Ramos (cell line): ENCODE measurements around the gene OVAAL.

Source experiments
- in situ Hi-C: fragments of 300-500 bp; cut with MboI; formaldehyde crosslinking; loops from one replicate; pipeline ENCODE4 v1.14.3; 2022; ENCODE audit warnings: low sequenced_read_pairs; ENCODE audit not compliant: unreplicated experiment

The OVAAL gene

DNA sequence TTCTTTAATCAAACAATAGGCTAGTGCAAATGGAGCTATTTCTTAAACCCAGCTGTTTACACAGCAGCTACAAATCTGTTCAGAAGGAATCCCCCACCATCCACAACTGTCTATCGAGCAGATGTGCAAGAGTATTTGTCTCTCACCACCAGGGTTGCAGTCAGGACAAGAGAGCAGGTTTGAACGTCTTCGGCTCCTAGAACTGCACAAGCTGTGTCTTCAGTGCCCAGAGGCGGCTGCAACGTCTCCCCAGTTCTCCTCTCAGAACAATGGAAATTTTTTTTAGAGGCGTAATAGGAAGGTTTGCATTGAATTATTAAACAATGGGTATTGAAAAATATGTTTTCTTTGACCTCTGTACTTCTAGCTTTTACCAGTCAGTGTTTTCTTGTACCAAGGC is 7.3 kb downstream of the OVAAL start:
- in situ Hi-C loops, result no loop called here

DNA sequence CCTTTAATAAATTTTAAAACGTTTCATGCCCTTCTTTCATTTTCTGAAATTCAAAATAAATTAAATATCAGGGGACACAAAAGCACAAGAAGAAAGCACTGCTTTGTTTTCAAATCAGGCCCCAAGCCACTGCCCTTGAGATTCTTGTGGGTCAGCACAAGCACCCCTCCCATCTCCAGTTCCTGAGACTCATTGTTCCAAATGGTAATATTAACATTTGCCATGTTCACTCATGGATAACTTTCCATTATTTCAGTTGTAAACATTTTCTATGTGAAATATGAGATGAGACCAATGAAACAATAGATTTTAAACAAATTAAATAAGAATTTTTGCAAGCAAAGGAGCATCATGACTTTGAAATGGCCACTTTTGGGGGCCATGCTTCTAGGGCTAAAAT is 7.7 kb downstream of the OVAAL start:
- in situ Hi-C loops, result no loop called here

DNA sequence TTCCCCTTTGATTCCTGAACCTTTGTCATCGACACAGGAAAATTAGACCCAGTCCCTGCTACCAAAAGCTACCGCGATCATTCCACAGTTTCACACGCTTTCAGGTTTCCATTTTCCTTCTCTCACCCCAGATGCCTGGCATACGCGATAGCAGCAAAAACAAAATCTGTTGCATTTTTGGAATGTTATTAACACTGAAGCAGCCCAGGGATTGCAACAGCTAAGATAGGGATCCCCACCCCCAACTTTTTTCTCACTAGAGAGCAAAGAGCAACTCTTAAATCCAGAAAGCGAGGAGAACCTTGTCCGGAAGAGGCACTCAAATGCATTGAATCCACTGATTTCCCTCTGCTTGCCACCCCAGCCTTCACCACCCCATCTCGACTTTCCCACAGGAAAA is 8.9 kb downstream of the OVAAL start:
- in situ Hi-C loops, result no loop called here

DNA sequence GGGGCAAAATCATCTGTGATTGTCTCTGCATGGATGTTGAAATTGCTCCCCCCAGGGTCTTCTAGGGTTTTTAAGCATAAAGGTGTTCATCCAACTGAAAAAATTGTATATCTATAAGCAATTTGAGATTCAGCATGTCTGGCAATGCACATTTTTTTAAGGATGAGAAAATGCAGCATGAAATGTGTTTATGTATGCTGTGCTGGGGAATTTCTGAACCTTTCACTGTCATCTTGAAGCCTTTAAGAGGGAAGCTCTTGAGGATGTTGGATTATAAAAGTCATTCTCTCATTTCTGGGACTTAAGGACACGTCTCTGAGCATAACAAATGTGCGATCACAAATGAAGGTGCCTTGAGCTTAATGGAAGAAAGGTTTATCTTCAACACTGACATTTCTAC is 9.4 kb downstream of the OVAAL start:
- in situ Hi-C loops, result no loop called here

DNA sequence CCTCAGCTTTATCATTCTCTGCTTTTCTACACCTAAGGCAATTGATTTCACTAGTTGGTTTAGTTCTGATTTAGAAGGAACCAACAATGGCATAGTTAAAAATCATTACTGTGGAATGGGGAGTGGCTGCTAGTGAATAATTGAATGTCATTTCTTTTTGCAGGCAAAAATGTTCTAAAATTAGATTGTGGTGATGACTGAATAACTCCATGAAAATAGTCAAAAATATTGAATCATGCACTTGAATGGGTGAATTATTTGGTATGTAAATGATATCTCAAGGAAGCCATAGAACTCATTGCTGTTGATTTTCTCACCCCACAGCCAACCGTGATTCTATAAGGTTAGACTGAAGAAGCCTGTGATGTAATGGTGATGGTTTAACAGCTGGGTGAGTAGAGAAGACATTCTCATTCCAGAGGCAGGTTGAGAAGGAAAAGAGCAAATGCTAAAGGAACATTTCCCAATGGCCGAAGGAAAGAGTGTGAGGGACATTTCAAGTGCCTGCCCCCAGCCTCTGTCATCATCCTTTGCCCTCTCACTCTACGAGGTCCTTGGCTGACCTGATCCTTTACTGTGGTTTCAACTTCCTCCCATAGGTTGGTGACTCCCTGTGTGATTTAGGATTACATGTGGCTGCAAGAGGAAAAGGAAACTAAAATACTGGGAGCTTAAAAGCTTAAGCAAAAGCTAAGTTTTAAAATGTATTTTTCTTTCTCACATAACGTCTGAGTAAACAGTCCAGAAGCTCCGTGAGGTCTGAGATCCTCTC is 12.5 kb downstream of the OVAAL start:
- in situ Hi-C loops, result no loop called here

DNA sequence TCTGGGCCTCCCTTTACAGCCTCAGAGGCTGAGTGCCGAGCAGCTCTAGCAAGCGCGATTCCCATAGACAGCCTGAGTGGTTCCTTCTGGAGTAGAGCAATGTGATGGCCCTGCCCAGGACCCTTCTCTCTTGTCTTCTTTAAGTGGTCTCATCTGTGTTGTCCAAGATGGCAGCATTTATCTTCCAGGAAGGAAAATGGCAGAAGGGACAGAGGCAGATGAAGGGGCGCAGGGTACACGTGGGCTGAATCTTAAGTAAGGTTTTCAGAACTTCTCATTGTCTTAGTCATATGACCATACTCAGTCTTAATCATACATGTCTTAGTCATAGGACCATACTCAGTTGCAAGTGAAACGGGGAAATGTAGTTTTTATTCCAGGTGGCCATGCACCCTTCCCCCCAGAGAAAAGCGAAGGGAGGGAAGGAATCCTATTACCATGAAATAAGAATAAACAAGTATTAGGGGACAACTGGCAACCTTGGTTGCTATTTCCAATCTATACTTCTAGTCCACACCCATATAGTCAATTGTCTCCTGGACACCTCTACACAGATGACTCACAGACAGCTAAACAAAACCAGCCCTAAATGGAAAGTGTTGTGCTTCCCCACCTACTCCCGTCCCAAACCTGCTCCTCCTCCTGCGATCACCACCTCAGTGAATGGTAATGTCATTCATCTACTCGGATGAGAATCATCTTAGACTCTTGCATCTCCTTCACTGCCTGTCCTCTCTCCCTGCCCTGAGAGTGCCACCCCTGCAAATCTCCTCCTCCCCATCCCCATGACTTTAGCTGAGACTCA is 13.3 kb downstream of the OVAAL start:
- in situ Hi-C loops, result no loop called here

DNA sequence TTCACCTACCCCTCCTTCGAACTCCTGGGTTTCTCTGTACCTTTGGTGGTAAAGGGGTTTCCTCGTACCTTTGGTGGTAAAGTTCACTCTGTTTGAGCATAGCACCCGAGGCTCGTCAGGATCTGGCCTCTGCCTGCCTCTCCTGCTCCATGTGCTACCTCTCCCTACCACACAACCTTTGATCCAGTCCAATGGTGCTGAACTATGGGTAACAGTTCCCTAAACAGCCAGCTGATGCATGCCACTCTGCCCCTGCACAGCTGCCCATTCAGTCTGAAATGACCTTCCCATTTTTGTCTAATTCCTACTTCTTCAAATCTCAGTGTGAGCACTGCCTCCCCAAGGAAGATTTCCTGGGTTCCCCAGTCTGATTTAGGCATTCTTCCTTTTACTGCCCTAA is 14.0 kb downstream of the OVAAL start:
- in situ Hi-C loops, result no loop called here

DNA sequence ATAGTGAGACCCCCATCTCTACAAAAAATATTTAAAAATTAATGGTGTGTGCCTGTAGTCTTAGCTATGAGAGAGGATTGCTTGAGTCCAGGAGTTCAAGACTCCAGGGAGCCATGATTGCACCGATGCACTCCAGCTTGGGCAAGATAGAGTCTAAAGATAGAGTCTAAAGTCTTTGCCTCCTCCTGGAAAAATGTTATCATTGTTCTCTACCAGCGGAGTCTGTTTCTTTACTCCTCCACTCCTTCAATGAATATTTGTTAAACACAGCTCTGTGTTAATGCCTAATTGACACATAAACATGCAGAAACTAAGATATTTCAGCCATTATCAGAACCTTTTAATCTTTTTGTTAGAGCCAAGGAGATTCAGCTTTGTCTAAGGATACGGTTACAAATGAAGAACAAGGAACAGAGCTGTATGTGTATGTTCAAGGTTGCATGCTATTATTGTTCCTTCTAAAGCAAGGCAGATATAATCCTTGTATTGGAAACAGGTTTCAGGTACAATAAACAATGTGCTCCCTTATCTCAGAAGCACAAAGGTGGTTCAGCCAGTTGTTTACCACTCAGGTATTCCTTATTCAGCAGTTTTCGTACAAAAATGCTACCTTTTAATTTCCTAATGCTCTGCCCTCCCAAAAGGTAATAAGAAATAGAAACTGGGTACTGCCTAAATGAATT is 15.4 kb downstream of the OVAAL start:
- in situ Hi-C loops, result no loop called here

DNA sequence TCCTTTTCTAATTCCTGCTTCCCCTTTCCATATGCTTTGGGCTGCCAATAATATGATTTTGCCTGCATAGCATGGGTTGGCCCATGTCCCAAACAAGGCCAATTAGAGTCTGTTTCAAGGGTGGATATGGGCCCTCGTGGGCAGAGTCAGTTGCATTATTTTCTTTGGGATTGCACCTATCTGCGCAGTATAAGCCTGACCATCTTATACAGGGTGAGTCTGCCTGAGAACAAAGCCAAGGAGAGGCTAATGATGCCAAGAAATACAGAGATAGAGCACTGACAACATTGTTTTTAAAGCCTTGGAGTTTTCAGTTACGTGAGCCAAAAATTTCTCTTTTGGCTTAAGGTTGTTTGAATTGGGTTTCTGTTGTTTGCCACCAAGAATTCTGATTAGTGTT is 18.6 kb downstream of the OVAAL start:
- in situ Hi-C loops, result no loop called here

DNA sequence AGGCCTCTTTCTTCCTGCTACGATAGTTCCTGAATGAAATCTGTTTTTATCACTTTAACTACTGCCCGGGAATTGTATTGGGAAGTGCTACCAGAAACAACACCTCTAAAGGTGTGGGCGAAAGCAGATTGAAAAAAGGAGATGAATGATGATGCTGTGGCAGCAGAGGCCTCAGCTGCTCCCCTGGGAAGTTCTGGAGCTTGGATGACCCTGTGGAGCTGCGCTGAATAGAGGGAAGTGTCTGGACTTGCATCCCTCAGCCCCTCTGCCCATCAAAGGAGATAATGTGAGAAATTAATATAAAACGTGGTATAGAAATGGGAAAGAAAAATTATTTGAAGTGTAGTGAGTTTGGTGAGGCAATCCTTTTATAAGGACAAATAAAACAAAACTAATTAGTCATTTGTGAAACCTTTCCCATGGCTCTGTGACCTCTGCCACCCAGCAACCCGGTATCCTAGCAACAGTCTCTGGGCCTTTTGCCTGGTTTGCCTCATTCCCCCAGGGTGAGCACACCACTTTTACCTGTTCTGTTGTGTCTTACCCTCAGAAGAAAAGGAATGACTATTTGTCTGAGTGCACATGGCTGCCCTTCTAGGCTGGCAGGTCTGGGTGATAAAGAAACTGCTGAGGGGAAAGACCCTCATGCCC is 21.3 kb downstream of the OVAAL start:
- in situ Hi-C loops, result no loop called here

DNA sequence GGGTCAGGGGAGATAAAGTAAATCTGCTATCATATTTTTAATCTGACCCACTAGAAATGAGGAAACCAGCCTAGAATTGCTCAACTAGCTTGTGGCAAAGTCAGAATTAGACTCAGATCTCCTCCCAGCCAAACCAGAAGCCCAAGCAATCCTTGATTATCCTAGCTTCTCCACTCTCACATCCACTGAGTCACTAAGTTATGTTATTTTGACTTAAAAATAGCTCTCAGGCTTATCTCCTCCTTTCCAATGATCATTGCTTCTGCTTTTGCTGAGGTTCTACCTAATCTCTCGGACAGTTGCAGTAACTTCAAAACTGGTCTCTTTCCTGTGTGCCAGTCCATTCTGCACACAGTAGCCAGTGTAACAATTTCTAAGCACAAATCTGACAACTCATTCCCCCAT is 22.9 kb downstream of the OVAAL start:
- in situ Hi-C loops, result no loop called here

DNA sequence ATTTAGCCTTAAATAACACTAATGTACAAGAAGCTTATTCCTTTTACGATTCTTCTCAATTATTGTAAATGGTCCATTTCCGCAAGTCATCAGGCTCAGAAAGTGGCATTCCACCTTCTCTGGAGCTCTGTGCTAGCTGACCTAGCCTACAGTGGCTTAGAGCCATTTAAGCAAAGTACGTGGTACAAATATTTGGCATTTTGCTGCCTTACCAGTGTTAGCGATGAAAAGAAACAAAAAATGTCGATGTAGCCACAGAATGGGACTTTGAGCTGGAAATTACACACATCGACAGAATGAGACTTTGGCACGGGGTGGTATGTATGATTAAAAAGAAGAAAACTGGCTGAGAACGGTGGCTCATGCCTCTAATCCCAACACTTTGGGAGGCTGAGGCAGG is 26.1 kb downstream of the OVAAL start:
- in situ Hi-C loops, result no loop called here

DNA sequence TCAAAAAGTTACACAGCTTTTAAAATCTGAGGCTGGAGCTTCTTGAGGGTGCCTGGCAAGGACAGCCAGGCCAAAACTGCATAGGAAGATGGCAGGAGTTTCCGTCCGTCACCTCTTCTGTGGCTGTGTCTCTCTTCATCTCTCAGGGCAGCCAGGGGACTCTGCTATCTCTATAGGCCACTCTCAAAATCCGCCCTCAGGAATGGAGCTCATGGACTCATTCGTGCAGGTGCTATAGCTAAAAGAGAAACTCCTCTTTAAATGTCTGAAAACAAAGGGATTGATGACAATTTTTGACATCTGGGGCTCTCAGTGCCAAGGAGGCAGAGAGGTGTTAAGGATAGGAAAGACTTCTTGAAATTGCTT is 27.2 kb downstream of the OVAAL start:
- in situ Hi-C loops, result no loop called here

DNA sequence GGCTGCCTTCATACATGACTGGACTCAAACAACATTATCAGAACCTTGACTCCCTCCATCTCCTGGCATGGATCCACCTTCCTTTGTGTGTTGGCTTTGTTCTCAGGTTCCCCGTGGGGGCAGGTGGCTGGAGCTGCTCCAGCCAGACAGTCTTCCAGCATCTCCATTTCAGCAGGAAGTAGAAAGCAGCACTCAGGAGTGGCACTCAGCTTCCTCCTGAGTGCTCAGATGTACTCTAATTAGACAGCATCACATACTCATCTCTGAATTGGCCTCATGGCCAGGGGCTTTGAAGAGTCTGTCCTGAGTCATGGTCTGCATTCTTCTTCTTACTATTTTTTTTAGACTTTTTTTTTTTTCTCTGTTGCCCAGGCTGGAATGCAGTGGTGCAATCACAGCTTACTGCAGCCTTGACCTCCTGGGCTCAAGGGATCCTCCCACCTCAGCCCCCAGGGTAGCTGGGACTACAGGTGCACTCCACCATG is 27.9 kb downstream of the OVAAL start:
- in situ Hi-C loops, result no loop called here

DNA sequence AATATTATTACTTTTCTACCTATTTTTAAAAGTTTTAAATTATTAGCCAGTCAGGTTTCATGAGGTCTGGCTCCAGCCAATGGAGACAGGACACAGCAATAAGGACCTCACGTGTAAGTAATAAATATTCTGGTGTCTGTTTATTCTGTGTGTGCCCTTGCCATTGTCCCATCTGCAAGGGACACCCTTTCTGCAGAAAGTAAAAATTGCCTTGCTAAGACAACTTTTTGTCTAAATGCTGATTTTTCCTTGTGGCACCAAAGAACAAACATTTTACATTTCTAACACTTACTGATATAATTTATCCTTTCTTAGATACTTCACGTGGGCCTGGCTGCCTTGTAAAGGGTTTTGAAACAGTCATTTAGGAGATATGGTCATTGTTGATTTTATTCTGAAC is 29.4 kb downstream of the OVAAL start:
- in situ Hi-C loops, result no loop called here

DNA sequence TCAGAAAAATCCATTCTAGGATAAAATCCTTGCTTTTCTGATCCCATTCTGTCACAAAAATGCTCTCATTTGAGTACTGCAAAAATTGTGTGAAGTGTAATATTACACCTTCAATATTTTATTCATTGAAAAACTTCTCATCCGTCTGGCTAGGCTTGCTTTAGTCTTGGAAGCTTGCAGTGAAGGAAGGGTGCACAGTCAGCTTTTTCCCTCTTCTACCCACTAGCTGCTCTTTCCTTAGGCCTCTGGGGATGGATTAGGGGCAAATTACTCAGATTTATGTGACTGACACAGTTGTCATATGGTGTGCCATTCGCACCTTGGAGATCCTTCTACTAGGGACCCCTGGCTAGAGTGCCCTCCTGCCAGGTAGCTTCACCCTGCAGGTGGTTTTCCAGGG is 32.1 kb downstream of the OVAAL start:
- in situ Hi-C loops, result no loop called here

DNA sequence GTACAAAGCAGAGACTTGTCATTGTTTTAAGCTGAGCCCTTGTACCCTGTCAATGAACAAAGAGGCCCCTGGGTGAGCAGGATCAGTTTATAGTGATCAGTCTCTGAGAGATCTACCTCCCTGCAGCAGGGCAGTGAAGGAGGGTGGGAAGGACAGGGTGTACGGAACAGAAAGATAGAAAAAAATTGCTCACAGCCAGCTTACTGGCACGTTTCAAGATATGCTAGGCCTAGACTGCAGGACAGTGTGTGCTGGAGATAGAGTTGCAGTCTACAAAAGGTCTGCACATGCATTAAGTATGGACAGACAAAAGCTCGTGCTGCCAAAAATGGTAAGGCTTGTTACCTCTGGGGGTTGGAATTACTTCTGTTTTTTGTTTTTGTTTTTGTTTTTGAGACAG is 34.6 kb downstream of the OVAAL start:
- in situ Hi-C loops, result no loop called here

DNA sequence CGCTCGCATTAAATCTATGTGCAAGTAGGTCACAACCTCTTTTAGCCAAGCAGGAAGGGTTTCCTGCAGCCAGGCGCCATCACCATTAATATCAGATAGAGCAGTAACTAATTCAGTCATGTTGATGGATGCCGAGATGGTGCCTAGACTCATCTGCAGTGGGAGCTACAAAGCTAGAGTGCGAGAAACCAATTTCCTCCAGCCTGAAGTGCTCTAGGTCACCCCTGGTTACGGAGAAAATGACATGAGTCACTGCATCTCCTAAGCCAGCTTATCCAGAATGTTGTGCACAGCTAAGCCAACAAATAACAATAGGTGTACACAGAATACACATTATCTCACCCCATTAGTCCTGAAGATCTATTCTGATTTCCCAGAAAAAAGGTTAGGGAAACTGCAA is 36.0 kb downstream of the OVAAL start:
- in situ Hi-C loops, result no loop called here

DNA sequence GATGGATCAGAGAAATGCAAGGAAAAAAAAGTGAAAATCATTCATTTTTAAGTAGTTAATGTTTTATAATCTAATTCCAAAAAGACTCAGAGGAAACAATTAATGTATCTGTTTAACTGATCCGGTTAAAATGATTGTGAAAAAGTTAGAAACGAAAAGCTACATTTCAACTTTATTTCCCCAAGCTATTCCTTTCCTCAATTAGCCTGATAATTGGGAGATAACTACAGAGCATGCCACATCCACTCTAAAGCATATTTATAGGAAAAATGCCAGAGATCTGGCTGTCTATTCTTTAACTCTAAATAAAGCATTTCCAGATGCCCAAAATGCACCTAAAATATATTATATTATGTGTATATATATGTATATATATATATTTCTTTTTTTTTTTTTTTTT is 37.2 kb downstream of the OVAAL start:
- in situ Hi-C loops, result no loop called here

DNA sequence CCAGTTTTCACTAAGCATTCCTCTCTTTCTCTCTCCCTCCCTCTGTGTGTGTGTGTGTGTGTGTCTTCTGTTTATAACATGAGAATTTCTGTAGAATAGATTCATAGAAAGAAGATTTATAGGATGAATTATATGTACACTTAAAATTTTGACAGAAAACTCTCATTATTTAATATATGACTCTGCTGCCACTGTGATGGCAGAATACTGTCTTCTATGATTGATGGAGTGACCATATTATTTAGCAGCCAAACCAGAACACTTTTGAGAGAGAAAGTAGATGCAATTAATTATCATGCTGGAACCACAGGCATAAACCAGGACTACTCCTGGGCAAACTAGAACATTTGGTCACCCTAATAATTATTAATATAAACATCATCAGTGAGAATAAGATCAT is 38.8 kb downstream of the OVAAL start:
- in situ Hi-C loops, result no loop called here
